Neural cell (in vitro differentiated cells): ENCODE results near the gene ZDHHC4. TPM values are rescaled to one million over a fixed set of nuclear protein-coding genes. Genes with fewer than 3 reads are reported as not detected.
"Not testable (repeated sequence)": the region's sequence is repeated elsewhere in the genome, so short reads cannot be mapped to it uniquely, and the experiment has no call there.

Experiments used
- H2AFZ ChIP-seq: fragments of 200-600, 300-800 bp; sonication (generic), shearing (Covaris generic); 2 replicates; pipeline ENCODE4 v1.6.0; 2014; ENCODE audit warnings: low read depth, mild to moderate bottlenecking, antibody characterized with exemption, low read length, moderate library complexity
- H3F3A ChIP-seq: fragments of 200-600 bp; shearing (Covaris generic); 2 replicates; pipeline ENCODE4 v1.6.1; 2016; ENCODE audit warnings: mild to moderate bottlenecking, moderate library complexity, mixed read lengths, antibody characterized with exemption, low read length; ENCODE audit not compliant: insufficient read depth, poor library complexity, severe bottlenecking
- H3K27ac ChIP-seq: fragments of 200-600, 300-800 bp; sonication (generic), shearing (Covaris generic); 2 replicates; pipeline ENCODE4 v1.5.1; 2014; ENCODE audit warnings: mild to moderate bottlenecking, low read length, moderate library complexity
- H3K27me3 ChIP-seq: fragments of 300-800, 200-600 bp; sonication (generic), shearing (Covaris generic); 2 replicates; pipeline ENCODE4 v1.6.0; 2014; ENCODE audit warnings: mild to moderate bottlenecking, low read depth, low read length, moderate library complexity; ENCODE audit not compliant: insufficient read depth
- H3K36me3 ChIP-seq: fragments of 300-800, 200-600 bp; sonication (generic), shearing (Covaris generic); 2 replicates; pipeline ENCODE4 v1.5.1; 2014; ENCODE audit warnings: mild to moderate bottlenecking, antibody characterized with exemption, low read length, moderate library complexity; ENCODE audit not compliant: insufficient read depth
- H3K4me2 ChIP-seq: fragments of 300-800, 200-600 bp; sonication (generic), shearing (Covaris generic); 2 replicates; pipeline ENCODE4 v1.6.0; 2014; ENCODE audit warnings: mild to moderate bottlenecking, low read length
- H3K4me3 ChIP-seq: fragments of 300-800, 200-600 bp; sonication (generic), shearing (Covaris generic); 2 replicates; pipeline ENCODE4 v1.5.1; 2014; ENCODE audit warnings: mild to moderate bottlenecking, low read length, moderate library complexity
- H3K79me2 ChIP-seq: fragments of 200-600 bp; shearing (Covaris generic); replicated peaks from 2 replicates; pipeline ENCODE4 v1.6.0; 2014; ENCODE audit warnings: mild to moderate bottlenecking, low read length, moderate library complexity; ENCODE audit not compliant: insufficient read depth
- H3K9ac ChIP-seq: fragments of 300-800, 200-600 bp; sonication (generic), shearing (Covaris generic); 2 replicates; pipeline ENCODE4 v1.6.1; 2016; ENCODE audit warnings: mild to moderate bottlenecking, low read length, mixed read lengths
- H3K9me2 ChIP-seq: fragments of 200-600 bp; shearing (Covaris generic); 2 replicates; pipeline ENCODE4 v1.6.1; 2016; ENCODE audit warnings: mild to moderate bottlenecking, low read length, mixed read lengths; ENCODE audit not compliant: insufficient read depth
- H3K9me3 ChIP-seq: fragments of 200-600, 300-800 bp; sonication (generic), shearing (Covaris generic); 2 replicates; pipeline ENCODE4 v1.6.1; 2016; ENCODE audit warnings: mild to moderate bottlenecking, mixed run types, low read length, moderate library complexity, mixed read lengths
- H4K20me1 ChIP-seq: fragments of 200-600 bp; shearing (Covaris generic); 2 replicates; pipeline ENCODE4 v1.6.1; 2016; ENCODE audit warnings: mild to moderate bottlenecking, mixed run types; ENCODE audit not compliant: insufficient read depth
- CTCF ChIP-seq: fragments of 450-650 bp; IDR thresholded peaks from 2 replicates; pipeline ENCODE4 v1.5.1; 2014; ENCODE audit warnings: antibody characterized with exemption, mild to moderate bottlenecking, moderate library complexity; ENCODE audit not compliant: poor library complexity, severe bottlenecking
- EP300 ChIP-seq: fragments of 450-650 bp; conservative IDR thresholded peaks from 2 replicates; pipeline ENCODE4 v1.6.1; 2014; ENCODE audit warnings: antibody characterized with exemption, mild to moderate bottlenecking, moderate library complexity; ENCODE audit not compliant: poor library complexity, severe bottlenecking
- EZH2 ChIP-seq: fragments of 200-600, 300-800 bp; shearing (Covaris generic), sonication (generic); IDR thresholded peaks from 2 replicates; pipeline ENCODE4 v1.6.1; 2014; ENCODE audit warnings: antibody characterized with exemption, low read length, borderline replicate concordance, mild to moderate bottlenecking; ENCODE audit not compliant: insufficient read depth, poor library complexity, severe bottlenecking
- MXI1 ChIP-seq: fragments of 450-650 bp; conservative IDR thresholded peaks from 2 replicates; pipeline ENCODE4 v1.6.1; 2014; ENCODE audit warnings: antibody characterized with exemption, mild to moderate bottlenecking; ENCODE audit not compliant: poor library complexity, severe bottlenecking
- POLR2AphosphoS5 ChIP-seq: IDR thresholded peaks from 2 replicates; pipeline ENCODE4 v1.6.1; 2012
- RAD21 ChIP-seq: fragments of 450-650 bp; conservative IDR thresholded peaks from 2 replicates; pipeline ENCODE4 v1.6.1; 2014; ENCODE audit warnings: antibody characterized with exemption, mild to moderate bottlenecking, moderate library complexity
- REST ChIP-seq: IDR thresholded peaks from 2 replicates; pipeline ENCODE4 v1.6.1; 2012; ENCODE audit warnings: borderline replicate concordance
- SMC3 ChIP-seq: fragments of 450-650 bp; conservative IDR thresholded peaks from 2 replicates; pipeline ENCODE4 v1.6.1; 2014; ENCODE audit warnings: antibody characterized with exemption, mild to moderate bottlenecking, moderate library complexity; ENCODE audit not compliant: poor library complexity
- TAF1 ChIP-seq: IDR thresholded peaks from 2 replicates; pipeline ENCODE4 v1.6.1; 2012; ENCODE audit warnings: low read depth
- polyA plus RNA-seq: library from polyadenylated mRNA; depleted of rRNA; stranded (reverse); fragments of >200 nt; gene quantifications from 2 replicates; pipeline ENCODE4 v1.2.3, GENCODE V29; 2014

The ZDHHC4 gene
- polyA plus RNA-seq, 1 donor from 2014 or later = 52.2 TPM

GRCh38 chr7:6576024-6576866 is 1.0 kb upstream of the ZDHHC4 start:
- H3K4me2 ChIP-seq = no peak overlapping the region
- H2AFZ ChIP-seq = peak overlapping the region; percentile 33
- H3F3A ChIP-seq = no peaks in the 10 kb centered on the region
- TF ChIP-seq RAD21 = no peak
- no peak for TF ChIP-seq EP300
- no peak for TF ChIP-seq TAF1
- no peak for TF ChIP-seq EZH2
- no peak for TF ChIP-seq REST
- TF ChIP-seq SMC3 = no peak
- no peak for TF ChIP-seq POLR2AphosphoS5
- TF ChIP-seq MXI1 = no peak
- no peak for TF ChIP-seq CTCF
- H3K79me2 ChIP-seq = no peaks in the 10 kb centered on the region
- H3K9me3 ChIP-seq = no peaks in the 10 kb centered on the region
- H3K36me3 ChIP-seq = no peaks in the 10 kb centered on the region
- H3K27me3 ChIP-seq = no peaks in the 10 kb centered on the region
- H3K4me3 ChIP-seq = no peak overlapping the region
- no peak overlapping the region for H3K9ac ChIP-seq
- H4K20me1 ChIP-seq = no peaks in the 10 kb centered on the region
- H3K27ac ChIP-seq = peak overlapping the region; percentile 12
- no peaks in the 10 kb centered on the region for H3K9me2 ChIP-seq

- Histone ChIP-seq H3K9ac (peak overlapping the region; percentile 89), H3K27ac (peak overlapping the region; percentile 76), H3K4me3 (peak overlapping the region; percentile 81), H2AFZ (peak overlapping the region; percentile 65)
- not testable (repeated sequence) for H3F3A ChIP-seq, H3K4me2 ChIP-seq, H3K9me2 ChIP-seq, H3K9me3 ChIP-seq, H4K20me1 ChIP-seq, H3K27me3 ChIP-seq, H3K79me2 ChIP-seq, H3K36me3 ChIP-seq
Observed at GRCh38 chr7:6576867-6577368, 336 bp upstream of the ZDHHC4 start.
